GM18526 (cell line): ENCODE measurements around the gene MRPL46.

ENCODE experiments used
- POLR2A ChIP-seq: IDR thresholded peaks from 3 replicates; pipeline ENCODE4 v1.6.1; 2011; ENCODE audit not compliant: insufficient read length; ENCODE audit errors: extremely low read depth

MRPL46 gene

DNA sequence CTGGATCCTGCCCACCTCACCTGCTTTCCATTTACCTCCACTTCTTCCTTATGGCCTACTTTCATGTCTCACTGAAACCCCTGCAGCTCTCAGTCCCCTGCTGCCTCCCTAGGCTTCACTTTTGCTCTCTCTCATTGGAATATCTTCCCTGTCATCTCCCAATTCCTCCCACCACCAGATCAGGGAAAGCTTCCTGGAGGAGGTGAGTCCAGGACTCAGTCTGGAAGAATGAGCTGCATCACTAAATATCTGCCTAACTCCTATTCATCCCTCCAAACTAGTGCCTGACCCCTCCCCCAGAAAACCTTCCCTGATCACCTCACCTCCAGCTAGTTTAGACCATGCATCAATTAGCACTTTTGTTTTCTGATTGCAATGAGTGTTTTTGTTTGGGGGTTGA lies 37.1 kb downstream of the MRPL46 start:
- no peak for TF ChIP-seq POLR2A

DNA sequence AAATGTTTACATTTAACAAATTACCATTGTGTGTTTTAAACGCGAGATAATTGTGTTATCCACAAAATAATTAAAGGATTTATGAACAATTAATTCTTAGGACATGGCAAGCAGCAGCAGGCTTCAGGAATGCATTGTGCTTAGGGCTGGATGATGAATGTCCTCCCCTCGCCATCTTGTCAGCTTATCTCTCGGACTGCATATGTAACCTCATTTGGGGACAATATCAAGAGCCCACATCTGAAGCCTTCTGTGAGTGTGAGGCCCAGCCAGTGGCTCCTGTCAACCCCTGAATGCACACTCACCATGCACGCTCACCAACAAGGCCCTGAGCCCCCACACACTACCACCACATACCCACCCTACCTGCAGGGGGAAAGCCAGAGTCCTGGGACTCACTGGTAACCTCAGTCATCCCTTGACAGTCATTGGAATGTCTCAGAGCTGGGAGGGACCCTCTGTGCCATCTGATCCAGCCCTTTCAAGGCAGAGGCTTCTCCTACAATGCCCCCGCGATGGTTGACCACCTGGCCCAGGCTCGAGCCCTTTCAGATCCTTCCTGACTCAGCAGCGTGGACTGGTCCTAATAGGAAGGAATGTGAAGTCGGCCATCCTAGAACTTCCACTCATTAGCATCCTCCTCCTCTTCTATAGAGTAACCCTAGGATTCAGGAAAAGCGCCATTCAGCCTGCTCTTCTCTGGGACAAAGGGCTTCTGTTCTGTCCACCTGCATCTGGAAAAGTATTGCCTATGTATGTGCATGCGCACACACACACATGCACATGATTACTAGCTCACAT lies 38.2 kb downstream of the MRPL46 start:
- no peak for TF ChIP-seq POLR2A

DNA sequence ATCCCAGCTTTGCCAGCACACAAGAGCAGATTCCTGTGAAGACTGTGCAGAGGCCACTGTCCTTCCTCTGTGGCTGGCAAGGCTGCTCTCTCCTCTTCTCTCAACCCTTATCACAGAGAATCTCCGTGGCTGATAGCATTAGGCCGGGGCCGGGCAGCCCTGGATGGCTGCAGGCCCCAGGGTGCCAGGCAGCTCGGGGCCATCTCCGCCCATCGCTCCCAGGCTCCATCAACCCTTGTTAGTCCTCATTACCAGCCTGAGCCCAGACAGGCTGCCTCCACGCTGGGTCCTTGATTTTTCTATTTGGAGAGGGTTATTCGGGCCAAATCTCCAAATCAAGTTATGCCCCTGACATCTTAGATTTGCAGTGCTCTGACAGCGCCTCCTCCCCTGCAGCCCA lies 39.1 kb downstream of the MRPL46 start:
- no peak for TF ChIP-seq POLR2A

DNA sequence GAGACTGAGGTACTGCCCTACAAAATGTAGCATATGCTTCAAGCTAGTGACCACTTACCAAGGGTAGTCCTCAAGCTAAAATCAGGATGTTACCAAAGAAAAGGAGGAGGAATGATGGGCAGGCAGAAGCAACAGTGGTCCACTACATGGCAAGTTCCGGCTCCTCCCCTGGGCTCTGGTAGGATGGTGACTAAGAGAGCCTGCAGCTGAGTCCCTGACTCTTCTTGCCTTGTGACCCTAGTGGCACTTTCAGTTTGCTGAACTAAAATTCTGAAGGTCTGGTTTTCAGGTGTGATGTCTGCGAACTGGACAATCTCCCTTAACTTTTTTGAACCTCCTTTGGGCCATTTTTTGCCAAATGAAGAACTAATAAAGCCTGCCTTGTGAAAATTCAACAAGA lies 40.9 kb downstream of the MRPL46 start:
- TF ChIP-seq POLR2A = no peak

DNA sequence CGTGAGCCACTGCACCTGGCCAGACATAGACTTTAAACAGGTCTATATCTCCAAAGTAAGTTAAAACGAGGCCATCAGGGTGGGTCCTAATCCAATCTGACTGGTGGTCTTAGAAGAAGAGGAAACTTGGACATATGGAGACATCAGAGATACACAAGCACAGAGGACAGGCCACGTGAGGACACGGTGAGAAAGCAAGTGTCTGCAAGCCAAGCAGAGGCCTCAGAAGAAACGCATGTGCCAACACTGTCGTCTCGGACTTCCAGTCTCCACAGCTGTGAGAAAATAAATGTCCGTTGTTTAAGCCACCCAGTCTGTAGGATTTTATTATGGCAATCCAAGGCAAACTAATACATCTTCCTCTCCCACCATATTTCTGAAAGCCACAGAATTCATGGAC lies 43.9 kb downstream of the MRPL46 start:
- TF ChIP-seq POLR2A = no peak

DNA sequence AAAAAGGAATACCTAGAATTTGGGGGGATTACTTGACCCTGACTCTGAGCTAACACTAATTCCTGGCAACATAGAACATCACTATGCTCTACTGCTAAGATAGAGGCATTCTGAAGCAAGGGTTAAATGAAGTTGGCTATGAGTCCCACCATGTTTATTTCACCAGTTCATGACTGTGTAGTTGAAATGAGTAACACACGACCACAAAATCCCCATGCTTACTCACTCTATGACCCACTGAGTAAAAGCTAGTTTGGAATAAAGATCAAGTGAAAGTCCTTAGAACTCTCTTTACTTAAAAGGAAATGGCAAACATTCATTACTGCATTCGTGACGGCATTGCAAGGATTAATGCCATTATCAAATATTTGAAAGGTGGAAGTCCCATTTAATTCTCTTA lies 47.4 kb downstream of the MRPL46 start:
- TF ChIP-seq POLR2A = no peak
